GM11168 (cell line): ENCODE results near the gene POMT1.
"Not testable (repeated sequence)": the region's sequence is repeated elsewhere in the genome, so short reads cannot be mapped to it uniquely, and the experiment has no call there.

Experiments
- in situ Hi-C: fragments of 300-500 bp; cut with MboI; formaldehyde crosslinking; loops from one replicate; pipeline ENCODE4 v1.12.0; 2022; ENCODE audit warnings: low sequenced_read_pairs; ENCODE audit not compliant: unreplicated experiment

The POMT1 gene, protein sequence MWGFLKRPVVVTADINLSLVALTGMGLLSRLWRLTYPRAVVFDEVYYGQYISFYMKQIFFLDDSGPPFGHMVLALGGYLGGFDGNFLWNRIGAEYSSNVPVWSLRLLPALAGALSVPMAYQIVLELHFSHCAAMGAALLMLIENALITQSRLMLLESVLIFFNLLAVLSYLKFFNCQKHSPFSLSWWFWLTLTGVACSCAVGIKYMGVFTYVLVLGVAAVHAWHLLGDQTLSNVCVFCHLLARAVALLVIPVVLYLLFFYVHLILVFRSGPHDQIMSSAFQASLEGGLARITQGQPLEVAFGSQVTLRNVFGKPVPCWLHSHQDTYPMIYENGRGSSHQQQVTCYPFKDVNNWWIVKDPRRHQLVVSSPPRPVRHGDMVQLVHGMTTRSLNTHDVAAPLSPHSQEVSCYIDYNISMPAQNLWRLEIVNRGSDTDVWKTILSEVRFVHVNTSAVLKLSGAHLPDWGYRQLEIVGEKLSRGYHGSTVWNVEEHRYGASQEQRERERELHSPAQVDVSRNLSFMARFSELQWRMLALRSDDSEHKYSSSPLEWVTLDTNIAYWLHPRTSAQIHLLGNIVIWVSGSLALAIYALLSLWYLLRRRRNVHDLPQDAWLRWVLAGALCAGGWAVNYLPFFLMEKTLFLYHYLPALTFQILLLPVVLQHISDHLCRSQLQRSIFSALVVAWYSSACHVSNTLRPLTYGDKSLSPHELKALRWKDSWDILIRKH

DNA sequence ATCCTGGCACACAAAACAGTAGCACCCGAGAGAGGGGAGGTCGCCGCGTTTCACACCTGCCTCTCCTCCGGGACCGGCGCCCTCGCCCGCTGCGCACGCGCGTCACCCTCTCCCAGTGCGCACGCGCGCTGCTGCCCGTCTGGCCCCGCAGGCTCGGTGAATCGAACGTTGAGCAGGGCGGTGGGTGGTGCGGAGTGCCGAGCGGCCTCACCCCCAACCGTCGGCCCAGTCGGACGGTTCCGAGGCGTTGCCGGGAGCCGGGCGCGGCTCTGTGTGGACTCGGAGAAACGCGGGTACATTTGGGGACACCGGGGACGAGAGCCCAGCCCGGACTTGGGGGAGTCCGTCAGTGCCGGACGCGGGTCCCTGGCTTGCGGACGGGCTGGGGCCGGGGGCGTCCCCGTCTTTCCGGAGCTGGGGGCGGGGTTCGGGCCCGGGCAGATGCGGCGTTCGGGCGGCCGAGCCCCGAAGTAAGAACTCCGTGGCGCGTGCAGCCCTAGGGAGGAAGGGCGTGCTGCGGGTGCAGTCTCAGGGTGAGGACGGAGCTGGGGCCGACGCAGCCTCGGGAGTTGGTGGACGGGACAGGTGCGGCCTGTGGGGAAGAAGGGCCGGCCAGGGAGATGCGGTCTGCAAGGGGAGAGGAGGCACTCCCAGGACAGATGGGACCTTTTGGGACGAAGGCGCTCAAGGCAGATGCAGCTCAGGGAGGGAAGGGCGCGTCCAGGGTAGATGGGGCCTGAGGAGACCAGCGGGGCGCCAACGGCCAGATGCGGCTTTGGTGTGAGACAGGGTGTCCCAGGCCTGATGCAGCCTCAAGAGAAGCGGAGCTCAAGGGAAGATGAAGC lies at the start of gene POMT1:
POMT1 (plus strand) TSS at position 138 of the 845 bp plus-strand sequence. CDS start 1,301 bp downstream, outside the sequence.
- in situ Hi-C loops, result loop anchor here (10.0 to 25.0 kb wide), 2 partner anchors 242 to 734 kb away; partner anchors contain the start of gene RAPGEF1

DNA sequence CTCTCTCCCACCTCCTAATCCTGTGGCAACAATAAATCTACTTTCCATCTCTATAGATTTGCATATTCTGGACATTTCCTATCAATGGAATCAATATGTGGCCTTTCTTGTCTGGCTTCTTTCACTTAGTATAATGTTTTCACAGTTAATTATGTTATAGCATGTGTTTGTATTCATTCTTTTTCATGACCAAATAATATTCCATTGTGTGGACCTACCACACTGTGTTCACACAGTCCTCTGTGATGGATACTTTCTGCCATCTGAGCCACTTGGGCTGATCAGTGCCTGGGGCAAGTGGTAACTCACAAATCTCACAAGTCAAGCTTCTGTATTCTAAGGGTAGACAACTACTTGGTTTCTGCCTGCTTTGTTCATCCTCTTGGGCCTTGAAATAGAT lies 48.7 kb upstream of the POMT1 start:
- in situ Hi-C loops, result no loop called here

DNA sequence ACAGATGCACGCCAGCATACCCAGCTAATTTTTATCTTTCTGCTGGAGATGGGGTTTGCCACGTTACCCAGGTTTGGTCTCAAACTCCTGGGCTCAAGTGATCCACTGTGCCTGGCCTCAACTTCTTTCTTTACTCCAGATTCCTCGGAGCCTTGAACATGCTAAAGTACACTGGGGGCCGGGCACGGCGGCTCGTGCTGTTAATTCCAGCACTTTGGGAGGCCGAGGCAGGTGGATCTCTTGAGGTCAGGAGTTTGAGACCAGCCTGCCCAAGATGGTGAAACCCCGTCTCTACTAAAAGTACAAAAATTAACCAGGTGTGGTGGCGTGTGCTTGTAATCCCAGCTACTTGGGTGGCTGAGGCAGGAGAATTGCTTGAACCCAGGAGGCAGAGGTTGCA lies 47.1 kb upstream of the POMT1 start:
- in situ Hi-C loops, result not testable (repeated sequence)

DNA sequence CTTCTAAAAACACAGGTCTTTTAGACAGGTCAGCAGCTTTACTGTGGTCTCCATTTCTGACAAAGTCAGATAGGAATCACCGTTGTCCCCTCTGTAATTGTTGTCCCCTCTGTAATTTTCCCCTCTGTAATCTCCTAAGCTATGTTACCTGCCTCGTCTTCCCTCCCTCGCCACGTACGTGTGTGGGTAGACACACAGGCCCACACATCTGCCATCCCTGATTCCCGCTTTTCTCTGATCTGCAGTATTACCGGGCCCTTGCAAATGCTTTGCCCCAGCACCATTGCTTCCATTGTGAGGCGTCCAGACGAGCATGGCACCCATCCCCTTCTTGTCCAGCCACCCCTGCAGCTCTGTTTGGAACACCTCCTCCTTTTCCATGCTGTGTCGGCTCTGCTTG lies 45.0 kb upstream of the POMT1 start:
- in situ Hi-C loops, result no loop called here

DNA sequence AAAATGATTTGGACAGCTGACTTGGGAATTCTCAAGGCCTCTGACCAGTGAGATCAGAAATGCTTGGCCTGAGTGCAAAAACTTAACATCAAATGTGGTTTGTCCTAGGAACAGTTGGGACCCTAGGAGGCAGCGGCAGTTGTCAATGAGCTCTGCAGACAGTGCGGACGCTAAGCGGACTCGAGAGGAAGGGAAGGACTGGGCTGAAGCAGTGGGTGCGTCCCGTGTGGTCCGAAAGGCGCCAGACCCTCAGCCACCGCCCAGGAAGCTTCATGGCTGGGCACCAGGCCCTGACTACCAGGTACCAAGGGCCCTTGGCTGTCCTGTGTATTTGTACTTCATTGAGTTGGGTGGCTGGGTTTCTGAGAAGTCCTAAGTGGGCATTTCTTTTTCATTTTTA lies 43.7 kb upstream of the POMT1 start:
- in situ Hi-C loops, result no loop called here

DNA sequence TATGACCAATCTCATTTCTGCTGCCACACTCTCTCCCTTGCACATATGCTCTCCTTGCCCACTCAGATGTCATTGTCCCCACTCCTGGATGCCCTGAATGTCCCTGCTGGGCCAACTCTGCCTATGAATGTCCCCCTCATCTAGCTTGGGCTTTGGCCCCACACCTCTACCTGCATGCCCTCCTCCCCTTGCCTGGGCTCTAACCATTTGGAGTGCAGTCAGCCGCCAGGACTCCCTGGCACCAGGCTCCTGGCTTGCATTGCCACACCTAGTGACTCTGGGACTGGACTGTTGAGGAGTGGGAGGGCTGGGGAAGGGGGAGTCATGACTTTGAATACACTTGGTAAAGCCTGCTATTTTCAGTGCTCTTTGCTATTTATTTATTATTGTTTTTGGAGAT lies 41.6 kb upstream of the POMT1 start:
- in situ Hi-C loops, result no loop called here

DNA sequence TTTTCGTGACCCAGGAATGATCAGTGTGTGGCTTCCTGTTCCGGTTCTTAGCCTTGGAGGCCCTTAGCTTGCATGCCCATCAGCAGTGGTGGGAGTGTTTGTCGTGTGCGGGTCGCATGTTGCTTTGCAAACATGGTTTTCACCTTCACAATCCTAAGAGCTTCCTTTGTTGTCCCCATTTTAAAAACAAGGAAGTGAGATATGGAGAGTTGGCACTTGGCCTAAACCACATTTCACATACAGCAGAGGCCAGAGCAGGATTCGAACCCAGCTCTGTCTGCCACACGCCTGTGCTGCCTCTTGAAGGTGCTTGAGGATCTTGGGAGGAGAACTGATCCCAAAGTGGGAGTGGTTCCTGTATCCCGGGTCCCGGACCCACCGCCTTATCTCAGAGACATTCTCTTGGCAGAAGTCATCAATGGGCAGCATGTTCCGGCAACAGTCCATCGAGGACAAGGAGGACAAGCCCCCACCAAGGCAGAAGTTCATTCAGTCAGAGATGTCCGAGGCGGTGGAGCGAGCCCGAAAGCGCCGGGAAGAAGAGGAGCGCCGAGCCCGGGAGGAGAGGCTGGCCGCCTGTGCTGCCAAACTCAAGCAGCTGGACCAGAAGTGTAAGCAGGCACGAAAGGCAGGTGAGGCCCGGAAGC lies 38.2 kb upstream of the POMT1 start:
- in situ Hi-C loops, result no loop called here

DNA sequence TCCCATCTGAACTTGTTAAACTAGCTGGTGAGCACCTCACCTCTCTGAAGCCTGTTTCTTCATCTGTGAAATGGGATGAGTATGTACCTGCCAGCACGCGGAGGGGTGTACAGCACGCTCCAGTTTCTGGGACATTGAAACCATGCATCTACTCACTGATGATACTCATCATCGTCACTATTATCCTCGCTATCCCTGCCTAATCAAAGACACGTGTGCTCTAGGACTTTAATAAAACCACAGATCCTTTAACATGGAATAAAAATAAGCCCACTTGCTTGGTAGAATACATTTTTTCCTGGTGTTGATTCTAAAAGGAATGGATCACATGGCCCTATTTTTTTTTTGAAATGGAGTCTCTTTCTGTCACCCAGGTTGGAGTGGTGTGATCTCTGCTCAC lies 37.3 kb upstream of the POMT1 start:
- in situ Hi-C loops, result no loop called here

DNA sequence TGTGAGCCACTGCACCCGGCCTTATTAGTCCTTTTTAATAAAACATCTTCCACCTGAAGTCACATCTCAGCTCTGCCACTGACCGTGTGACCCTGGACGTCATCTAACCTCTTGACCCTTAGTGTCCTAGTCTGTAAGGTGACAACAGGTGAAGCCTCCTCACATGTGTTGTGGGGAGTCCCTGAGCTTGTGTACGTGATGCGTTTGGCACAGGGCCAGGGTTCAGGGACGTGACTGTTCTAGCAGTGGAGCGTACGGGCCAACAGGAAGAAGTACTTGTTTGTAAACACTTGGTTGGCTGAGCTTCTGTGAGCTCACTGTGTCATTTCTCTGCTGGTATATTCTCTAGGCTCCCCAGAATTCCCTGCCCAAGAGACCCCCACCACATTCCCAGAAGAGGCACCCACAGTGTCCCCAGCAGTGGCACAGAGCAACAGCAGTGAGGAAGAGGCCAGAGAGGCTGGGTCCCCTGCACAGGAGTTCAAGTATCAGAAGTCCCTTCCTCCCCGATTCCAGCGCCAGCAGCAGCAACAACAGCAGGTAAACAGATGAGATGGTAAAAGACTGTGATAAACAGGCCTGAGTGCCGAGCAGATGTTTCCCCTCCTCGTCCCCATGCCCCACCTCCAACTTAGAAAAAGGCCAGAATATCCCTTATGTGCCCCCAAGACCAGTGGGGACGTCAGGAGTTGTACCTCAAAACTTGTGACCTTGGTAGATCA lies 35.3 kb upstream of the POMT1 start:
- in situ Hi-C loops, result no loop called here

DNA sequence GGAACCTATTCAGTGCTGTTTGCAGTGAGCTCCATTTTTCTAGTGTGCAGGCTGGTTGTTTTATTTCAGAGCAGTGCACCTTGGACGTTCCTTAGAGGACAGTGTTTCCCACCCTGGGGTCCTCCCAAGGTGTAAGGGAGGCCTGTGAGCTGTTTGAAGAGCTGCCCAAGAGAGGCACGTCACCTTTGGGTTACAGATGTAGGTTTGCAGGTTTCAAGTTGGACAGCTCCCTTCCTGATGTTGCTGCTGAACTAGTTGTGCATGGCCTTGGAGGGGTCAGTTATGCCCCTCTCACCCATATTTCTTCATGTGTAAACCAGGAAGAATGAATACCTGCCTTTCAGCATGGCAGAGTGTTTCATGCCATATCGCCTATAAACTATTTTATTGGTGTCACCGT lies 34.7 kb upstream of the POMT1 start:
- in situ Hi-C loops, result no loop called here

DNA sequence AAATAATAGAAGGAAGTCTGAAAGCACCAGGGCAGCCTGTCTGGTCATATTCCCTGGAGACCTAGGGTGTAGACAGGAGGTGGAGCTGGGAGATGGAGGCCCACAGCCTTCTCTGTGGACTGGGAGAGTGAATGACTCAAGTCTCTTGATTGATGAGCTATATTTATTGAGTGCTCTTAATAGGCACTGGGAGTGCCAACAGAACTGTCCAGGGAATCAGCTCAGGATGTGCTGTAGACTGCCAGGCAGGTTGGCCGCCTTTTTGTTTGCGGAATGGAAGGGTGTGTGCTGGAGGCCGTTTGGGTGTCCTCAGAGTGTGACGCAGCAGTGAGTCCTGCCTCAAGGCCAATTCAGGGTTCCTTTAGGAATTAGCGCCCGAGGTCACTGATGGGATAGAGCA lies 33.4 kb upstream of the POMT1 start:
- in situ Hi-C loops, result no loop called here

DNA sequence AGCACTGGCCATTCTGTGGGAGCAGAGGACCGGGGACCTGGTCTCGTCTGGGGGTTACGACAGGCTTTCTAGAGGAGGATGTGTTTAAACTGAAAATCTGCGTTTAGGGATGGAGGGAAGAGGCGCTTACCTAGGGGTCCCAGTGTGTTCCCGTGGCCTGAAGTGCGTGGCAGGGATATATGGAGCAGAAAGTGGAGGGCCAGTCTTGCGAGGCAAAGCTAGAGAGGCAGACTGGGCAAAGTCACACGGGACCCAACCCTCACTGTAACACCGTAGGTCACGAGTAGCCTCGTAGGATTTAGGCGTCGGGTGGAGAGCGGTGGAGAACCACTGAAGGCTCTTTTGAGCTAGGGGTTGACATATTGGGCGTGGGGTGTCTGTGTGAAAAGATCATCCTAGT lies 32.8 kb upstream of the POMT1 start:
- in situ Hi-C loops, result no loop called here

DNA sequence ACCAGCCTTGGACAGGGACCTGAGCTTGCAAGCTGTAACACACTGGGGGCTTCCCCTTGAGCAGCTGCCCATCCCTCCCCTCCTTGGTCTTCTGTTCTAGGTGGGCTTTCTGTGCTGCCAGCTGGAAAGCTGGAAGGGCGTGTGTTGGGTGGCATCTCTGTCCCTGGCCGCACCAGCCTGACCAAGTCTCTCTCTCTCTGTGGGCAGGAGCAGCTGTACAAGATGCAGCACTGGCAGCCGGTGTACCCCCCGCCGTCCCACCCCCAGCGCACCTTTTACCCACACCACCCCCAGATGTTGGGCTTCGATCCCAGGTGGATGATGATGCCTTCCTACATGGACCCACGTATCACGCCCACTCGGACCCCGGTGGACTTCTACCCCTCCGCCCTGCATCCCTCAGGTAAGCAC lies 32.1 kb upstream of the POMT1 start:
- in situ Hi-C loops, result no loop called here

DNA sequence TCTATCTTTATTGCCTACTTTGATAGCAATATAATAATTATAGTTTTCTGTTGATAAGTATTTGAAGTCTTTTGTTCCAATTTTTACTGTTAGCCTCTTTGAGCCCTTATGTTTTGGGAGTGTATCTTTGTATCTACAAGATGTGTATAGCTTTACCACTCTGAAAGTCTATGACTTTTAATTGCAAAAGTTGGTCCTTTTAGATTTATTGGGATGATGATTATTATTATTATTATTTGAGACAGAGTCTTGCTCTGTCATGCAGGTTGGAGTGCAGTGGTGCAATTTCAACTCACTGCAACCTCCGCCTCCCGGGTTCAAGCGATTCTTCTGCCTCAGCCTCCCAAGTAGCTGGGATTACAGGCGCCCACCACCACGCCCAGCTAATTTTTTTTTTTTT lies 30.6 kb upstream of the POMT1 start:
- in situ Hi-C loops, result not testable (repeated sequence)

DNA sequence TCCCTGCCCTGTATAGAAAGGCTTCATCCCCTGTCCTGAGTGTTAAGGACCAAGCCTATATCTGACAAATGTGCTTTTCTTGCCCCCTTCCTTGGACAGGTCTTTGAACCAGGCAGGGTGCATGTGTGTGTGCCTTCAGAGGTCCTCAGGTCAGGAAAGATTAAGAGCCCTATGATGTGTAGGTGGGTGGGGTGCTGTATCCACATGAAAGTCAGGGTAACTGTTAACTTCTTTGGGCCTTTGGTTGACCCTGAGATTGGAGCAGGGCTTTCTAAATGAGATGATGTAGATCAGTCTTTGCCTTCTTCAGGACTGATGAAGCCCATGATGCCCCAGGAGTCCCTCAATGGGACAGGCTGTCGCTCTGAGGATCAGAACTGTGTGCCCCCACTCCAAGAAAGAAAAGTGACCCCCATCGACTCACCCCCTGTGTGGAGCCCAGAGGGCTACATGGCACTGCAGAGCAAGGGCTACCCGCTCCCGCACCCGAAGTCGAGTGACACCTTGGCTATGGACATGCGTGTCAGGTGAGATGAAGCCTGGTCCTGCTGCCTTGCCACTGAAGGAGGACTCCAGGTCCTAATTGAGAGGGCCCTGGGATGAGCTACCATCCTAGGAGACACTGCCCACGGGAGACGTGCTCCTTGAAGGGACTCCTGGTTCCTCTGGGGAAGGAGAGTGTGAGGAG lies 29.4 kb upstream of the POMT1 start:
- in situ Hi-C loops, result no loop called here

DNA sequence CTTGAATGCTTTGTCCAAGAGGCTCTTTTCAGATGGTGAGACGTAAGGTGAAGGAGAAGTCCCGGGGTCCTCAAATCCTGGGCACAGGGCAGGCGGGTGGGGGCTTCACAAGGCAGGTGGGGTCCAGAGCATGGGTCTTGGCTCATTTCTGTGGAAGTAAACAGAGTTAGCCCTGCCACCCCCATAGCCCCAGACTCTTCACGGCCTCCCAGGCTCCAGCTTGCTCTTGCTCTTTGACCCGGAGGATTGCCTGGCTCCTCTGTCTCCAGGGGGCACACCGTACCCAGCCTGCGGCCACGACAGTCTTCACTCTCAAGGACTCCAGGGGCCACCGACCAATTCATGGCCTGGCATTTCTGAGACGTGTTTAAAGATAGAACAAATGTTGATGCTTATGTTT lies 28.8 kb upstream of the POMT1 start:
- in situ Hi-C loops, result no loop called here

DNA sequence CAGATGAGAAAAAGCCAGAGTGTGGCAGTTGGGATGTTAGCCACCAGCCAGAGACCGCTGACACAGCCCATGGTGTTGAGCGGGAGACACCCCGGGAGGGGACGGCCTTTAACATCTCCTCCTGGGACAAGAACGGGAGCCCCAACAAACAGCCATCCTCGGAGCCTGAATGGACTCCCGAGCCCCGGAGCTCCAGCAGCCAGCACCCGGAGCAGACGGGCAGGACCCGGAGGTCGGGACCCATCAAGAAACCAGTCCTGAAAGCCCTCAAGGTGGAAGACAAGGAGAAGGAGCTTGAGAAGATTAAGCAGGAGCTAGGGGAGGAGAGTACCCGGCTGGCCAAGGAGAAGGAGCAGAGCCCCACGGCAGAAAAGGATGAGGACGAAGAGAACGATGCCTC lies 28.0 kb upstream of the POMT1 start:
- in situ Hi-C loops, result no loop called here

DNA sequence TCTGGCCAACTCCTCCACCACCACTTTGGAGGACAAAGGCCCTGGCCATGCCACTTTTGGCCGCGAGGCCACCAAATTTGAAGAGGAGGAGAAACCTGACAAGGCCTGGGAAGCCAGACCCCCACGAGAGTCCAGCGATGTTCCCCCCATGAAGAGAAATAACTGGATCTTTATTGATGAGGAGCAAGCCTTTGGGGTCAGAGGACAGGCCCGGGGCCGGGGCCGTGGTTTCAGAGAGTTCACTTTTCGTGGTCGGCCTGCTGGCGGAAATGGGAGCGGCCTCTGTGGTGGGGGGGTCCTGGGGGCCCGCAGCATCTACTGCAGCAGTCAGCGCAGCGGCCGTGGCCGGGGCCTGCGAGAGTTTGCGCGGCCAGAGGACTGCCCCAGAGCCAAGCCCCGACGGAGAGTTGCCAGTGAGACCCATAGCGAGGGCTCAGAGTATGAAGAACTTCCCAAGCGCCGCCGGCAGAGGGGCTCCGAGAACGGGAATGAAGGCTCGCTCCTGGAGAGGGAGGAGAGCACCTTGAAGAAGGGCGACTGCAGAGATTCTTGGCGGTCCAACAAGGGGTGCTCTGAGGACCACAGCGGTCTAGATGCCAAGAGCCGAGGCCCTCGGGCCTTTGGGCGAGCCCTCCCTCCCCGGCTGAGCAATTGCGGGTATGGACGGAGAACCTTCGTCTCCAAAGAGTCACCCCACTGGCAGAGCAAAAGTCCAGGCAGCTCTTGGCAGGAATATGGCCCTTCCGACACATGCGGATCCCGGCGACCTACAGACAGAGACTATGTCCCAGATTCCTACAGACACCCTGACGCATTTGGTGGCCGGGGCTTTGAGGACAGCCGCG lies 27.4 kb upstream of the POMT1 start:
- in situ Hi-C loops, result no loop called here
